GM23338 (cell line): ENCODE measurements around the gene HNRNPM. TPM values are rescaled to one million over a fixed set of nuclear protein-coding genes. Genes with fewer than 3 reads are reported as not detected.
A peak's percentile ranks its signal among the peaks of the same experiment; 100 is the strongest.
"Not testable (repeated sequence)": the region's sequence is repeated elsewhere in the genome, so short reads cannot be mapped to it uniquely, and the experiment has no call there.

ENCODE experiments used
- ATAC-seq: fragments of 200-7000 bp; cut with Tn5 transposase; 3 replicates; pipeline ENCODE4 v1.9.1; 2020
- DNase-seq: peaks from one replicate; pipeline ENCODE4 v3.0.0-alpha.2; 2015; ENCODE audit warnings: low spot score
- H2AFZ ChIP-seq: fragments of 200-600 bp; sonication (generic); 2 replicates; pipeline ENCODE4 v1.8.0; 2016; ENCODE audit warnings: antibody characterized with exemption, mild to moderate bottlenecking, moderate library complexity
- H3F3A ChIP-seq: fragments of 200-600 bp; sonication (generic); replicated peaks from 2 replicates; pipeline ENCODE4 v1.8.0; 2017; ENCODE audit warnings: antibody characterized with exemption, mixed run types, low read depth
- H3K27ac ChIP-seq: fragments of 200-600 bp; sonication (generic); 2 replicates; pipeline ENCODE4 v1.6.1; 2016; ENCODE audit warnings: low read depth
- H3K27me3 ChIP-seq: fragments of 200-600 bp; sonication (generic); 2 replicates; pipeline ENCODE4 v1.8.0; 2016; ENCODE audit warnings: mild to moderate bottlenecking, mixed run types, moderate library complexity; ENCODE audit not compliant: insufficient read depth
- H3K36me3 ChIP-seq: fragments of 200-600 bp; sonication (generic); 2 replicates; pipeline ENCODE4 v1.8.0; 2016; ENCODE audit warnings: mild to moderate bottlenecking; ENCODE audit not compliant: insufficient read depth
- H3K4me1 ChIP-seq: fragments of 200-600 bp; sonication (generic); 2 replicates; pipeline ENCODE4 v1.8.0; 2016; ENCODE audit warnings: mild to moderate bottlenecking, moderate library complexity; ENCODE audit not compliant: insufficient read depth
- H3K4me2 ChIP-seq: fragments of 200-600 bp; sonication (generic); 2 replicates; pipeline ENCODE4 v1.7.1; 2017; ENCODE audit warnings: mixed run types
- H3K4me3 ChIP-seq: fragments of 200-600 bp; sonication (generic); 2 replicates; pipeline ENCODE4 v1.6.1; 2016; ENCODE audit warnings: mixed run types
- H3K79me2 ChIP-seq: fragments of 200-600 bp; sonication (generic); replicated peaks from 2 replicates; pipeline ENCODE4 v1.8.0; 2017; ENCODE audit warnings: mild to moderate bottlenecking; ENCODE audit not compliant: insufficient read depth
- H3K9me2 ChIP-seq: fragments of 200-600 bp; sonication (generic); 2 replicates; pipeline ENCODE4 v1.8.0; 2017; ENCODE audit not compliant: insufficient read depth
- H4K20me1 ChIP-seq: fragments of 200-600 bp; sonication (generic); replicated peaks from 2 replicates; pipeline ENCODE4 v1.8.0; 2017; ENCODE audit warnings: mild to moderate bottlenecking; ENCODE audit not compliant: insufficient read depth
- H3K27ac Mint-ChIP-seq: 2 replicates; pipeline ENCODE4 v1.8.0; 2020; ENCODE audit warnings: inconsistent platforms, mild to moderate bottlenecking, moderate library complexity, mixed read lengths
- H3K27me3 Mint-ChIP-seq: 3 replicates; pipeline ENCODE4 v1.8.0; 2022; ENCODE audit warnings: low read depth, mild to moderate bottlenecking, moderate library complexity, mixed read lengths, inconsistent platforms; ENCODE audit not compliant: insufficient read depth, poor library complexity
- H3K36me3 Mint-ChIP-seq: 3 replicates; pipeline ENCODE4 v1.8.0; 2021; ENCODE audit warnings: low read depth, mild to moderate bottlenecking, inconsistent platforms, moderate library complexity, mixed read lengths
- H3K4me1 Mint-ChIP-seq: 3 replicates; pipeline ENCODE4 v1.8.0; 2020; ENCODE audit warnings: mild to moderate bottlenecking, inconsistent platforms, mixed read lengths
- H3K4me3 Mint-ChIP-seq: 3 replicates; pipeline ENCODE4 v1.8.0; 2021; ENCODE audit warnings: moderate library complexity, mild to moderate bottlenecking, inconsistent platforms, mixed read lengths
- H3K9me3 Mint-ChIP-seq: 3 replicates; pipeline ENCODE4 v1.8.0; 2020; ENCODE audit warnings: moderate library complexity, mild to moderate bottlenecking, inconsistent platforms, mixed read lengths
- CREB1 ChIP-seq: fragments of 250-450 bp; sonication (Bioruptor Pico); IDR thresholded peaks from 2 replicates; pipeline ENCODE4 v1.5.0; 2020; ENCODE audit warnings: low read depth, mild to moderate bottlenecking, moderate library complexity
- EZH2phosphoT487 ChIP-seq: fragments of 200-600 bp; sonication (generic); IDR thresholded peaks from one replicate; pipeline ENCODE4 v1.8.1; 2018; ENCODE audit warnings: antibody characterized with exemption; ENCODE audit not compliant: unreplicated experiment
- STAT1 ChIP-seq: IDR thresholded peaks from one replicate; pipeline ENCODE4 v1.6.1; 2016; ENCODE audit warnings: antibody characterized with exemption; ENCODE audit not compliant: unreplicated experiment
- ZNF114 ChIP-seq: fragments of 250-450 bp; sonication (Bioruptor Pico); IDR thresholded peaks from 2 replicates; pipeline ENCODE4 v1.5.0; 2020; ENCODE audit warnings: mild to moderate bottlenecking, moderate library complexity
- polyA plus RNA-seq: library from polyadenylated mRNA; unstranded; fragments of >200 nt; fragmentation: Nextera tagmentation; extraction: Ambion mirVana; gene quantifications from 2 replicates; pipeline ENCODE4 v1.2.1, GENCODE V29; 2016
- total RNA-seq: library from RNA; depleted of rRNA; stranded (reverse); fragments of >200 nt; shearing (Covaris generic); gene quantifications from 2 replicates; pipeline ENCODE4 v1.2.3, GENCODE V29; 2014
- TF ChIP-seq, protein P1 (sequence below): IDR thresholded peaks from one replicate; pipeline ENCODE4 v1.6.1; 2018; ENCODE audit warnings: antibody characterized with exemption; ENCODE audit not compliant: unreplicated experiment
- TF ChIP-seq, protein P2 (sequence below), 2 experiments: fragments of 200-600 bp in 1 of 2; sonication (generic) in 1 of 2; conservative IDR thresholded peaks; 2 replicates each; pipeline versions ENCODE4 v1.5.1 to v1.6.1; 2016 to 2017; ENCODE audit warnings: antibody characterized with exemption in 2 of 2, low read depth in 2 of 2, mild to moderate bottlenecking in 2 of 2, moderate library complexity in 1 of 2
- TF ChIP-seq, protein P3 (sequence below): IDR thresholded peaks from 2 replicates; pipeline ENCODE4 v1.6.1; 2016; ENCODE audit warnings: antibody characterized with exemption

The HNRNPM gene
- total and polyA plus RNA-seq, 2 experiments from 2014 or later = 291 to 389 TPM

- Histone ChIP-seq H3F3A (0 out of 2 replicates have a peak, but pooled peaks cover 2% of the 10 kb centered on the region), H4K20me1 (no peaks in the 10 kb centered on the region), H3K4me1 (no peaks in the 10 kb centered on the region), H3K9me2 (no peaks in the 10 kb centered on the region), H3K27ac (no peak overlapping the region), H3K27me3 (no peaks in the 10 kb centered on the region), H3K79me2 (no peaks in the 10 kb centered on the region), H3K36me3 (no peaks in the 10 kb centered on the region), H3K4me3 (no peak overlapping the region), H3K4me2 (no peak overlapping the region), H2AFZ (no peak overlapping the region)
- H3K36me3 Mint-ChIP-seq = peaks cover 28% of the 10 kb centered on the region
- ATAC-seq (no peak), DNase-seq (no peak)
- no peak overlapping the region for H3K4me3 Mint-ChIP-seq
- no peaks in the 10 kb centered on the region for H3K9me3 Mint-ChIP-seq
- H3K27me3 Mint-ChIP-seq = peaks cover 6% of the 10 kb centered on the region
- H3K27ac Mint-ChIP-seq = no peak overlapping the region
- no peaks in the 10 kb centered on the region for H3K4me1 Mint-ChIP-seq
- TF ChIP-seq EZH2phosphoT487 (no peak), STAT1 (no peak), ZNF114 (no peak), CREB1 (CRISPR knock-in tag) (no peak)
- TF ChIP-seq, protein P1, sequence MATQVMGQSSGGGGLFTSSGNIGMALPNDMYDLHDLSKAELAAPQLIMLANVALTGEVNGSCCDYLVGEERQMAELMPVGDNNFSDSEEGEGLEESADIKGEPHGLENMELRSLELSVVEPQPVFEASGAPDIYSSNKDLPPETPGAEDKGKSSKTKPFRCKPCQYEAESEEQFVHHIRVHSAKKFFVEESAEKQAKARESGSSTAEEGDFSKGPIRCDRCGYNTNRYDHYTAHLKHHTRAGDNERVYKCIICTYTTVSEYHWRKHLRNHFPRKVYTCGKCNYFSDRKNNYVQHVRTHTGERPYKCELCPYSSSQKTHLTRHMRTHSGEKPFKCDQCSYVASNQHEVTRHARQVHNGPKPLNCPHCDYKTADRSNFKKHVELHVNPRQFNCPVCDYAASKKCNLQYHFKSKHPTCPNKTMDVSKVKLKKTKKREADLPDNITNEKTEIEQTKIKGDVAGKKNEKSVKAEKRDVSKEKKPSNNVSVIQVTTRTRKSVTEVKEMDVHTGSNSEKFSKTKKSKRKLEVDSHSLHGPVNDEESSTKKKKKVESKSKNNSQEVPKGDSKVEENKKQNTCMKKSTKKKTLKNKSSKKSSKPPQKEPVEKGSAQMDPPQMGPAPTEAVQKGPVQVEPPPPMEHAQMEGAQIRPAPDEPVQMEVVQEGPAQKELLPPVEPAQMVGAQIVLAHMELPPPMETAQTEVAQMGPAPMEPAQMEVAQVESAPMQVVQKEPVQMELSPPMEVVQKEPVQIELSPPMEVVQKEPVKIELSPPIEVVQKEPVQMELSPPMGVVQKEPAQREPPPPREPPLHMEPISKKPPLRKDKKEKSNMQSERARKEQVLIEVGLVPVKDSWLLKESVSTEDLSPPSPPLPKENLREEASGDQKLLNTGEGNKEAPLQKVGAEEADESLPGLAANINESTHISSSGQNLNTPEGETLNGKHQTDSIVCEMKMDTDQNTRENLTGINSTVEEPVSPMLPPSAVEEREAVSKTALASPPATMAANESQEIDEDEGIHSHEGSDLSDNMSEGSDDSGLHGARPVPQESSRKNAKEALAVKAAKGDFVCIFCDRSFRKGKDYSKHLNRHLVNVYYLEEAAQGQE = no peak
- TF ChIP-seq, protein P2, sequence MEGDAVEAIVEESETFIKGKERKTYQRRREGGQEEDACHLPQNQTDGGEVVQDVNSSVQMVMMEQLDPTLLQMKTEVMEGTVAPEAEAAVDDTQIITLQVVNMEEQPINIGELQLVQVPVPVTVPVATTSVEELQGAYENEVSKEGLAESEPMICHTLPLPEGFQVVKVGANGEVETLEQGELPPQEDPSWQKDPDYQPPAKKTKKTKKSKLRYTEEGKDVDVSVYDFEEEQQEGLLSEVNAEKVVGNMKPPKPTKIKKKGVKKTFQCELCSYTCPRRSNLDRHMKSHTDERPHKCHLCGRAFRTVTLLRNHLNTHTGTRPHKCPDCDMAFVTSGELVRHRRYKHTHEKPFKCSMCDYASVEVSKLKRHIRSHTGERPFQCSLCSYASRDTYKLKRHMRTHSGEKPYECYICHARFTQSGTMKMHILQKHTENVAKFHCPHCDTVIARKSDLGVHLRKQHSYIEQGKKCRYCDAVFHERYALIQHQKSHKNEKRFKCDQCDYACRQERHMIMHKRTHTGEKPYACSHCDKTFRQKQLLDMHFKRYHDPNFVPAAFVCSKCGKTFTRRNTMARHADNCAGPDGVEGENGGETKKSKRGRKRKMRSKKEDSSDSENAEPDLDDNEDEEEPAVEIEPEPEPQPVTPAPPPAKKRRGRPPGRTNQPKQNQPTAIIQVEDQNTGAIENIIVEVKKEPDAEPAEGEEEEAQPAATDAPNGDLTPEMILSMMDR (conservative IDR thresholded peaks at IDR 0.05; ENCODE audit: low read depth in 2 of 2) = no peak
- TF ChIP-seq, protein P3, sequence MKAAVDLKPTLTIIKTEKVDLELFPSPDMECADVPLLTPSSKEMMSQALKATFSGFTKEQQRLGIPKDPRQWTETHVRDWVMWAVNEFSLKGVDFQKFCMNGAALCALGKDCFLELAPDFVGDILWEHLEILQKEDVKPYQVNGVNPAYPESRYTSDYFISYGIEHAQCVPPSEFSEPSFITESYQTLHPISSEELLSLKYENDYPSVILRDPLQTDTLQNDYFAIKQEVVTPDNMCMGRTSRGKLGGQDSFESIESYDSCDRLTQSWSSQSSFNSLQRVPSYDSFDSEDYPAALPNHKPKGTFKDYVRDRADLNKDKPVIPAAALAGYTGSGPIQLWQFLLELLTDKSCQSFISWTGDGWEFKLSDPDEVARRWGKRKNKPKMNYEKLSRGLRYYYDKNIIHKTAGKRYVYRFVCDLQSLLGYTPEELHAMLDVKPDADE = no peak
Observed at GRCh38 chr19:8404391-8405151, 40.2 kb upstream of the HNRNPM start.

DNA sequence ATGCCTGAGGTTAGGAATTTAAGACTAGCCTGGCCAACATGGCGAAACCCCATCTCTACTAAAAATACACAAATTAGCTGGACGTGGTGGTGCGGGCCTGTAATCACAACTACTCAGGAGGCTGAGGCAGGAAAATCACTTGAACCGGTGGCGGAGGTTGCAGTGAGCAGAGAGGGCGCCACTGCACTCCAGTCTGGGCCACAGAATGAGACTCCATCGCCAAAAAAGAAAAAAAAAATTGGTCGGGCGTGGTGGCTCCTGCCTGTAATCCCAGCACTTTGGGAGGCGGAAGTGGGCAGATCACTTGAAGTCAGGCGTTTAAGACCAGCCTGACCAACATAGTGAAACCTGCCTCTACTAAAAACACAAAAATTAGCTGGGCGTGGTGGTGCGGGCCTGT, 34.1 kb upstream of the HNRNPM start:
- H3K4me2 ChIP-seq, DNase-seq, H3K4me1 ChIP-seq, H2AFZ ChIP-seq, H3K27ac Mint-ChIP-seq, H3K4me1 Mint-ChIP-seq, H3K36me3 Mint-ChIP-seq, H3K79me2 ChIP-seq, H3K4me3 Mint-ChIP-seq, H3K27ac ChIP-seq, H3F3A ChIP-seq, ATAC-seq, H3K9me3 Mint-ChIP-seq, H3K36me3 ChIP-seq, H3K9me2 ChIP-seq, H3K27me3 ChIP-seq, H4K20me1 ChIP-seq, H3K4me3 ChIP-seq: not testable (repeated sequence)
- peaks cover 20% of the 10 kb centered on the region for H3K27me3 Mint-ChIP-seq
- TF ChIP-seq, protein P2 (conservative IDR thresholded peaks at IDR 0.05; ENCODE audit: low read depth in 2 of 2) = peak; percentile 28 to 42; a peak in 3 of 4 replicates
